ENCODE results near the gene RNF121. TPM values are rescaled to one million over a fixed set of nuclear protein-coding genes. Genes with fewer than 3 reads are reported as not detected.

RNF121 gene
- total and polyA plus RNA-seq, 2 of the 4 experiments (the other 2 are of a cell fraction) = 43.4 to 88.7 TPM

DNA sequence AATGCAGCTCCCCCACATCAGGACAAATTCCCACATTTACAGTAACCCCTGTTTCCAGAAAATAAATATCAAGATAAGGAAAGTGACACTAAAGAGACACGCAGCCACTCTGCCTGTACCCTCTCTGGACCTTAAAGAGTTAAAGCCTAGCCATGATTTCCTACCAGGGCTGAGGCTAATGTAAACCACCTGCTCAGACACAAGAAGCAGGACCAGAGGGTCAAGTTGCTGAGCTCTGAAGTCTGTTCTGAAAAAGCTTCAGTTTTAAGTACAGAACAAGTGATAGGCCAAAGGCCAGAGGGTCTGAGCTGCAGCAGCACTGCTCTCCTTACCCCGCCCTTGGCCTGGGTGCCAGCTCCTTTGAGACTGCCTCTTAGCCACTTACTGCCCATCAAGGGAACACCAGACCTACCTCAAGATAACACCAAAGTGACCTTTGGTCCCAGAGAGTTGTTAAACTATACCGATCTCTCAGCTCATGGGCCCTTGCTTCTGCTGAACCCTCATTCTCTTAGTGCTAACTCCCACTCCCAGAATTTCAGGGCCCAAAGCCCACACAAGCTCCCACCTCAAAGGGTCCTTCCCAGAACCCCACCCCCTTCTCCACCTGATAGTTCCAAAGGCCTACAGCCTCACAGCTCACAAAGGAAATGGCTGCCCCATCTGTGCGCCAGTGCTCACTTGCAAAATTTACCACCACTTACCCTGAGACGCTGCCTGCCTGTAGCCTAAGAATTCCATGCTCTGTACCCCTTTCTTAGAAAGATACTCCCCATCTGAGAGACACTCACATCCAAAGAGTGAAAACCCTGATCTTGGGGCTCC lies 110.4 kb downstream of the RNF121 start:
- Histone ChIP-seq H4K20me1 (ENCODE audit: insufficient read depth, low read length) (peaks cover 30% of the 10 kb centered on the region), H4K91ac (ENCODE audit: insufficient read depth, low read depth, low read length) (peak overlapping the region; percentile 98), H3K23ac (ENCODE audit: low read depth, low read length) (peak overlapping the region; percentile 97), H3K9me1 (ENCODE audit: insufficient read depth, low read length) (peaks cover 17% of the 10 kb centered on the region), H3K4me1 (ENCODE audit: control insufficient read depth, insufficient read depth, low read length) (peaks cover 10% of the 10 kb centered on the region), H3K4me2 (ENCODE audit: low read depth, low read length) (peak overlapping the region; percentile 84), H4K5ac (ENCODE audit: low read depth, low read length) (peak overlapping the region; percentile 95), H2AK5ac (ENCODE audit: low read depth, low read length) (peak overlapping the region; percentile 100), H3K27ac (ENCODE audit: insufficient read depth, low read length) (peak overlapping the region; percentile 95), H3K79me1 (ENCODE audit: low read depth in 1 of 2, low read length in 2 of 2) (peaks cover 6 to 89% of the 10 kb centered on the region in 2 experiments), H2BK120ac (ENCODE audit: low read depth, low read length) (peak overlapping the region; percentile 50), H2AFZ (replicated peaks; ENCODE audit: low read length, poor library complexity) (peak overlapping the region; percentile 9), H2AK9ac (replicated peaks; ENCODE audit: low read depth, low read length, poor library complexity) (peak overlapping the region; percentile 100), H3K18ac (ENCODE audit: low read depth, low read length) (peak overlapping the region; percentile 93), H3K4ac (ENCODE audit: low read depth, low read length) (peak overlapping the region; percentile 96), H3K27me3 (ENCODE audit: control insufficient read depth, insufficient read depth, low read length) (no peaks in the 10 kb centered on the region), H2BK5ac (ENCODE audit: low read depth, low read length, poor library complexity, severe bottlenecking) (peak overlapping the region; percentile 96), H4K8ac (ENCODE audit: low read depth in 2 of 2, low read length in 2 of 2) (peak overlapping the region; percentile 100), H2BK15ac (ENCODE audit: low read depth, low read length) (peak overlapping the region; percentile 25; the same call in 2 of the 3 replicates), H3K36me3 (ENCODE audit: control insufficient read depth, insufficient read depth, low read length) (peaks cover 7% of the 10 kb centered on the region; the same call in 1 of the 2 replicates), H3K56ac (ENCODE audit: extremely low read depth, insufficient read depth, low read length) (peak overlapping the region; percentile 98), H3K9ac (ENCODE audit: low read depth, low read length) (peak overlapping the region; percentile 99), H3K4me3 (ENCODE audit: insufficient read depth, low read depth, low read length) (peak overlapping the region; percentile 76), H3K9me3 (ENCODE audit: control insufficient read depth, insufficient read depth, low read length) (no peaks in the 10 kb centered on the region), H3K14ac (replicated peaks; ENCODE audit: low read depth, low read length) (peak overlapping the region; percentile 97), H2BK20ac (ENCODE audit: low read depth, low read length) (peak overlapping the region; percentile 53)
- 40% methylated on average over 2 of the region's 5 CpGs; no CpG with 5 or more reads in 1 of the 2 experiments for WGBS, 2 experiments (ENCODE audit: extremely low coverage in 2 of 2, insufficient read length in 1 of 2)
- dilution Hi-C loops (cut with HindIII; ENCODE audit: low sequenced_read_pairs, unreplicated experiment) = no loop called here
- ATAC-seq (ENCODE audit: low read depth) (peak; percentile 11), DNase-seq (peak; percentile 60)
- TF ChIP-seq BHLHE40 (IDR thresholded peaks at IDR 0.05; ENCODE audit: low read depth, low read length) (no peak), MAZ (IDR thresholded peaks at IDR 0.05; ENCODE audit: borderline replicate concordance, low read depth, low read length) (no peak)
- ChIA-PET POLR2A (ENCODE audit: unreplicated experiment) (interaction anchor here (1.3 to 1.7 kb wide), 3 partner anchors 11 to 62 kb away, joined by 3 to 6 read pairs (median 4); no protein-coding TSS in a partner anchor), CTCF (interaction anchor here (1.0 to 4.0 kb wide), 5 partner anchors 14 to 52 kb away, joined by 3 to 12 read pairs (median 3); no protein-coding TSS in a partner anchor)
- intact Hi-C loops (cut with micrococcal nuclease) = no loop called here
- BruUV-seq (replicated peaks) = no TSS peak
- in situ Hi-C loops (cut with MboI; ENCODE audit: low sequenced_read_pairs) = loop anchor here (5.0 kb wide), 1 partner anchor 38 kb away; no protein-coding TSS in a partner anchor
